Ishikawa (cell line): ENCODE results near the gene GNG11.

Experiments
- CEBPB ChIP-seq: IDR thresholded peaks from 2 replicates; pipeline ENCODE4 v1.6.1; 2012
- CREB1 ChIP-seq: IDR thresholded peaks from 2 replicates; pipeline ENCODE4 v1.6.1; 2012; ENCODE audit warnings: low read depth
- EGR1 ChIP-seq: IDR thresholded peaks from 2 replicates; pipeline ENCODE4 v1.6.1; 2012
- EP300 ChIP-seq: IDR thresholded peaks from 2 replicates; pipeline ENCODE4 v1.6.1; 2012; ENCODE audit warnings: borderline replicate concordance
- FOXM1 ChIP-seq: IDR thresholded peaks from 2 replicates; pipeline ENCODE4 v1.6.1; 2012; ENCODE audit warnings: low read depth, borderline replicate concordance
- MAX ChIP-seq: IDR thresholded peaks from 2 replicates; pipeline ENCODE4 v1.6.1; 2012
- NFIC ChIP-seq: IDR thresholded peaks from 2 replicates; pipeline ENCODE4 v1.6.1; 2012
- RAD21 ChIP-seq: IDR thresholded peaks from 2 replicates; pipeline ENCODE4 v1.6.1; 2012; ENCODE audit warnings: low read depth
- REST ChIP-seq: IDR thresholded peaks from 2 replicates; pipeline ENCODE4 v1.6.1; 2012; ENCODE audit warnings: low read depth, mild to moderate bottlenecking
- TAF1 ChIP-seq: IDR thresholded peaks from 2 replicates; pipeline ENCODE4 v1.6.1; 2012; ENCODE audit warnings: low read depth, mild to moderate bottlenecking
- TCF12 ChIP-seq: IDR thresholded peaks from 2 replicates; pipeline ENCODE4 v1.6.1; 2012; ENCODE audit warnings: low read depth
- TEAD4 ChIP-seq: IDR thresholded peaks from 2 replicates; pipeline ENCODE4 v1.6.1; 2012
- USF1 ChIP-seq: IDR thresholded peaks from 2 replicates; pipeline ENCODE4 v1.6.1; 2012
- YY1 ChIP-seq: IDR thresholded peaks from 2 replicates; pipeline ENCODE4 v1.6.1; 2012; ENCODE audit warnings: low read depth
- ZBTB7A ChIP-seq: IDR thresholded peaks from 2 replicates; pipeline ENCODE4 v1.6.1; 2012; ENCODE audit warnings: low read depth

GNG11 gene

GRCh38 chr7:93894966-93895640, 26.4 kb upstream of the GNG11 start:
- TF ChIP-seq NFIC (no peak), USF1 (no peak), CEBPB (no peak), EGR1 (no peak), REST (no peak), RAD21 (no peak)

GRCh38 chr7:93895859-93896600, 25.5 kb upstream of the GNG11 start:
- TF ChIP-seq ZBTB7A, result no peak
- TF ChIP-seq TCF12, result no peak
- no peak for TF ChIP-seq CEBPB
- no peak for TF ChIP-seq EP300
- no peak for TF ChIP-seq TAF1
- TF ChIP-seq EGR1, result no peak
- TF ChIP-seq CREB1, result no peak
- TF ChIP-seq USF1, result no peak
- no peak for TF ChIP-seq RAD21
- no peak for TF ChIP-seq MAX
- TF ChIP-seq FOXM1, result no peak
- no peak for TF ChIP-seq YY1
- no peak for TF ChIP-seq TEAD4
- no peak for TF ChIP-seq REST
- TF ChIP-seq NFIC, result no peak

GRCh38 chr7:93897680-93898079, 23.9 kb upstream of the GNG11 start:
- TF ChIP-seq TEAD4 (no peak), EGR1 (no peak), NFIC (no peak), YY1 (no peak), CEBPB (no peak), EP300 (no peak), MAX (no peak), ZBTB7A (no peak), FOXM1 (no peak), TCF12 (no peak), CREB1 (no peak), RAD21 (no peak), USF1 (no peak), TAF1 (no peak), REST (no peak)
